GM19467 (cell line): Measurements from ENCODE around the gene CYB561.
"Not testable (repeated sequence)": the region's sequence is repeated elsewhere in the genome, so short reads cannot be mapped to it uniquely, and the experiment has no call there.

Experiments
- ATAC-seq: cut with Tn5 transposase; IDR thresholded peaks from one replicate; pipeline ENCODE4 v1.9.1; 2021; ENCODE audit warnings: mild to moderate bottlenecking, moderate library complexity; ENCODE audit not compliant: unreplicated experiment

Gene CYB561

GRCh38 chr17:63479495-63480184 is 33.5 kb upstream of the CYB561 start:
- ATAC-seq: no peak

GRCh38 chr17:63478814-63479494 is 32.8 kb upstream of the CYB561 start:
- ATAC-seq: peak; percentile 56

GRCh38 chr17:63477480-63478440 is 31.7 kb upstream of the CYB561 start:
- ATAC-seq: no peak

- no peak for ATAC-seq
Measured at GRCh38 chr17:63476854-63477479, 30.9 kb upstream of the CYB561 start, which contains the start of gene ACE. ACE (plus strand) TSS chr17:63477061; CDS start chr17:63477095, 34 bp downstream.

- no peak for ATAC-seq
Measured at GRCh38 chr17:63476459-63476853, 30.4 kb upstream of the CYB561 start.

GRCh38 chr17:63475491-63476412 is 29.6 kb upstream of the CYB561 start:
- ATAC-seq: no peak

GRCh38 chr17:63474586-63475460 is 28.7 kb upstream of the CYB561 start:
- no peak for ATAC-seq

GRCh38 chr17:63474174-63474573 is 28.1 kb upstream of the CYB561 start:
- no peak for ATAC-seq

GRCh38 chr17:63468099-63468498 is 22.0 kb upstream of the CYB561 start:
- ATAC-seq: not testable (repeated sequence)

GRCh38 chr17:63464691-63465236 is 18.7 kb upstream of the CYB561 start:
- ATAC-seq: no peak

- no peak for ATAC-seq
Measured at GRCh38 chr17:63463771-63464170, 17.7 kb upstream of the CYB561 start.

GRCh38 chr17:63460018-63460417 is 13.9 kb upstream of the CYB561 start:
- ATAC-seq: no peak

GRCh38 chr17:63458478-63458877 is 12.4 kb upstream of the CYB561 start:
- no peak for ATAC-seq

GRCh38 chr17:63455417-63455816 is 9.3 kb upstream of the CYB561 start:
- no peak for ATAC-seq

GRCh38 chr17:63454915-63455314 is 8.8 kb upstream of the CYB561 start:
- no peak for ATAC-seq

GRCh38 chr17:63454357-63454756 is 8.3 kb upstream of the CYB561 start:
- not testable (repeated sequence) for ATAC-seq

GRCh38 chr17:63452962-63453551 is 7.0 kb upstream of the CYB561 start:
- ATAC-seq: no peak
